GM12865 (cell line): ENCODE measurements around the gene CTDP1.

Experiments
- DNase-seq: peaks from one replicate; pipeline ENCODE4 v3.0.0; 2010; ENCODE audit warnings: low read depth
- H3K4me3 ChIP-seq: 2 replicates; pipeline ENCODE4 v1.5.1; 2011; ENCODE audit warnings: mild to moderate bottlenecking, low read depth, low read length, control low read depth
- TF ChIP-seq, protein P1 (sequence below): IDR thresholded peaks from 2 replicates; pipeline ENCODE4 v1.5.1; 2011; ENCODE audit warnings: low read length, control low read depth, low read depth, inconsistent platforms; ENCODE audit not compliant: insufficient read depth; ENCODE audit errors: missing control alignments

CTDP1 gene

DNA sequence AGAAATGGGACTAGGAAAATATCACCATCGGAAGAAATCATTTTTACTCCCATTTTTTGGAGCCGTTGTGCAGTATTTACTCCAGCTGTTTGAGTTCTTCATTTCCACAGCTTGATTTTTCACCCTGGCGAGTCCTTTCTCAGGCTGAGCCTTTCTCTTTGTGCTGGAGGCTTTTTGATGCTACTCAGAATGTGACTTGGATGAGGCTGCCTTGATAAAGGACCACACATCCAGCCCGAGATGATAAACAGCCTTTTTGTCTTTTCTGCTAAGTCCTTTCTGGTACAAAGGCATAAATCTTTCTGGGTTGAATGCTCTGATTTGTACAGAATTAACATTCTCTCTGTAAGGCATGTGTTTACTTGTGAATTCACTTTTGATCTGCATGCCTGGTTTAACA is 17.6 kb upstream of the CTDP1 start:
- TF ChIP-seq, protein P1, sequence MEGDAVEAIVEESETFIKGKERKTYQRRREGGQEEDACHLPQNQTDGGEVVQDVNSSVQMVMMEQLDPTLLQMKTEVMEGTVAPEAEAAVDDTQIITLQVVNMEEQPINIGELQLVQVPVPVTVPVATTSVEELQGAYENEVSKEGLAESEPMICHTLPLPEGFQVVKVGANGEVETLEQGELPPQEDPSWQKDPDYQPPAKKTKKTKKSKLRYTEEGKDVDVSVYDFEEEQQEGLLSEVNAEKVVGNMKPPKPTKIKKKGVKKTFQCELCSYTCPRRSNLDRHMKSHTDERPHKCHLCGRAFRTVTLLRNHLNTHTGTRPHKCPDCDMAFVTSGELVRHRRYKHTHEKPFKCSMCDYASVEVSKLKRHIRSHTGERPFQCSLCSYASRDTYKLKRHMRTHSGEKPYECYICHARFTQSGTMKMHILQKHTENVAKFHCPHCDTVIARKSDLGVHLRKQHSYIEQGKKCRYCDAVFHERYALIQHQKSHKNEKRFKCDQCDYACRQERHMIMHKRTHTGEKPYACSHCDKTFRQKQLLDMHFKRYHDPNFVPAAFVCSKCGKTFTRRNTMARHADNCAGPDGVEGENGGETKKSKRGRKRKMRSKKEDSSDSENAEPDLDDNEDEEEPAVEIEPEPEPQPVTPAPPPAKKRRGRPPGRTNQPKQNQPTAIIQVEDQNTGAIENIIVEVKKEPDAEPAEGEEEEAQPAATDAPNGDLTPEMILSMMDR: no peak
- DNase-seq: no peak
- H3K4me3 ChIP-seq: no peak overlapping the region

DNA sequence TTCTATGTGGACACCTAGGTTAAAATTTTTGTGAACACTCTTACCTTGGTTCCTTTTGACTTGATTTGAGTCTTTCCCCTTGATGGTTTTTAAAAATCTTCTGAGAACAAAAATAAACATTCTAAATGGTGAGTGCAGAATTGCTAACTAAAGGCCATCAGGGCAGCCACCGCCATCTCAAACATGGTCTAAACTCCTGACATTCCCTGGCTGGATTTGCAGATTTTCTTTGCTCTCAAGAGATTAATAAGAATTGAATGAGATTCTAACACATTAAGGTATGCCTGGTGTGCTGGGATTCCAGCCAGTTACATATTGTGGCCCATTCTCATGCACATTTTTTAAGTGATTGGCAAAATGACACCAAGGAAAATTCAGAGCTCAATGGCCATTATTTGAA is 17.2 kb upstream of the CTDP1 start:
- DNase-seq: no peak
- TF ChIP-seq, protein P1: no peak
- H3K4me3 ChIP-seq: no peak overlapping the region

DNA sequence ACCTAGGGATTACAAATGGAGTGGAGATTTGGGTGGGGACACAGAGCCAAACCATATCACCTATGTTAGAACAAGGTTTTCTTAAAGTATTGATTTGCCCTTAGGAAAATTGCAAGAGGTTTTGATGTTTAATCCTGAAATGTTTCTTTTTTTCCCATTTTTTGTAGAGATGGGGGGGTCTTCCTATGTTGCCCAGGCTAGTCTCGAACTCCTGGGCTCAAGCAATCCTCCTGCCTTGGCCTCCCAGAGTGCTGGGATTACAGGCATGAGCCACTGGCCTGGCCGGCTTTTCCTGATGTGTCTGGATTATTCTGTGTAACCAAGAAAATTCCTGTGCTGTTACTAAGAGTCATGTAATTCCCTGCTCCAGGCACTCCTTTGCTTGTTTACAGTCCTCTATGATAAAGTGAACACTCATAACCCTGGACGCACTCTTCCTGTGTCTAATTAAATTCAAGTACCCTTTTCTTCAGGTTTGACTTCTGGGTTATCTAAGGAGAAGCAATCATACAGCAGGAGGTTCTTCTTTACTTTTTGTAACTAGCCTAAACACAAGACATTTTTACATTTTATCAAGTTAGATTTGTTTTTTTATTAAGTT is 15.0 kb upstream of the CTDP1 start:
- DNase-seq: no peak
- TF ChIP-seq, protein P1: no peak

DNA sequence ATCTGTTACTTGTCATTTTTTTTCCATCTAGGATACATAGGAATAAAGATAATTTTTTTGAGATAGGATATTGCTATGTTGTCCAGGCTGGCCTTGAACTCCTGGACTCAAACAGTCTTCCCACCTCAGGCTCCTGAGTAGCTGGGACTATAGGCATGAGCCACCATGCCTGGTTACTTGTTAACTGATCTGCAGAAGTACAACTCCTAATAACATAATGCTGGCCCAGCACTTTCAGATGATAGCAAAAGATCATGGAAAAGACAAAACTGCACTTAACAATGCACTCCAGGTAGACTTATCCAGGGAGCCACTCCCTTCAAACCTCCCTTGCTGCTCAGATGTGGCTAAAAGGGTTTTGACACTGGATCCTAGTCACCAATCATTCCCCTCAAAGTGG is 11.4 kb upstream of the CTDP1 start:
- DNase-seq: no peak
- TF ChIP-seq, protein P1: no peak
- H3K4me3 ChIP-seq: no peak overlapping the region

More for the DNA sequence above, 15.0 kb upstream of the CTDP1 start:
- H3K4me3 ChIP-seq: no peak overlapping the region

DNA sequence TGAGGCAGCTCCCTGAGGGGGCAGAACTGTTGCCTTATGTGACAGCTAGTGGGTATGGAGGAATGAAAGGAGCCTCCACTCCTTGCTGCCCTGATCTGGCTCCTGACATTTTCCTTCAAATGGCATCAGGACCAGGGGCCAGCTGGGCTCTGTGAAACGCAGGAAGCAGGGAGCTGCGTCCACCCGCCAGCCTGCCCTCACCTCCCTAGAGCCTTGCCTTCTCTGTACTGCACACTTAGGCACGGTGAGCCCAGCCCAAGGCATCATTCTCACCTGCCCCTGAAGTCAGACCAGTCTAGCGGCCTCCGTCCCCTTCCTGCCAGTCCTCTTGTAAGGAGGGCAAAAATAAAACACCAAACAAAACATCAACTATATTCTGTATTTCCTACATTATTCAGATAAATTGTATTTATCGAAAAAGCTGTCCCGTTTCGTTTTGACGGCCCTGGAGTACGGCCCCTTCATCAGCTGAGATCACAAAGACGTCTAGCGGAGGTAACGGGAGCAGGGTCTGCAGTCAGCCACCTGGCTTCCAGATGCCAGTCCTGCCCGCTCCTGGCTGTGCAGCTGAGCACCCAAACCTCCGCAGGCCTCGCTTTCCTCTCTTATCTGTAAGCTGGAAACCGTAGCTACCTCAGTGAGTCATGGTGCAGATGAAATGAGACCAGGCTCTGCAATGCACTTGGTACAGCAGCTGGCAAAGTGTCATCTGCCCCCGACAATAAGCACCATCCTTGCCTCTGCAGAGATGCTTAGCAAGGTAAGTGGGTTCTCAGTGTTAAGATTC is 6.9 kb upstream of the CTDP1 start:
- no peak overlapping the region for H3K4me3 ChIP-seq
- TF ChIP-seq, protein P1: no peak
- no peak for DNase-seq

DNA sequence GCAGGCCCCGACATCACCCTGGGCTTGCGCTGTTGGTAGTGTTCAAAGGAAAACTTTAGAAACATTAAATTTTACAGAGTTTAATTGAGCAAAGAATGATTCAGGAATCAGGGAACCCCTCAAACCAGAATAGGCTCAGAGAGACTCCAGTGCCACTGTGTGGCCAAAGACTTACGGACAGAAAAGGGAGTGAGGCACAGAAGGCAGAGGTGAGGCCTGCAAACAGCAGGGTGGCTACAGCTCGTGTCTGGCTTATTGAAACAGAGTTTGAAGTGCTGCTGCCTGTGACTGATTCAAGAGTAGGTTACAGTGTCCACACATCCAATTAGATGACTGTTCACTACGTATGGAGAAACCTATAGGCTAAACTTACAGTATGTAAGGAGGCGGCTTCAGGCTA is 2.4 kb upstream of the CTDP1 start:
- TF ChIP-seq, protein P1: no peak
- no peak for DNase-seq
- no peak overlapping the region for H3K4me3 ChIP-seq
